ENCODE results near the gene TMEM200C.

DNA sequence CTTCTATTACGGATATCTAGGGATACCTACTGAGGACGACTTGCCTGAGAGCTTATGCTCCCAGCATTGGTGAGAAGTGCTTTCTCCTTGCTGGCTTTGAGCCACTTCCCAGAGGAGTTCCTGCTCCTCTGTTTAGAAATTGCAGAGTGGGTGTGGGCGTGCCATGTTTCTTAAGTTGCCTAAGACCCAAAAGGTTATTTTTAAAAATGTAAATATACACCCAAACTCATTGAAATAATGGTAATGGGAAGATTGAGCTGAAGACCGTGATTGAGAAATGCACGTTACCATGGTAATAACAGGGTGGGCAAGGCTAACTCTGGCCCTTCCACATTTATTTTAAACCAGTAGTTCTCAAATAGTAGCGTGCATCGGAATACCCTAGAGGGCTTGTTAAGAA, 17.2 kb upstream of the TMEM200C start:
- TF ChIP-seq, protein P1, sequence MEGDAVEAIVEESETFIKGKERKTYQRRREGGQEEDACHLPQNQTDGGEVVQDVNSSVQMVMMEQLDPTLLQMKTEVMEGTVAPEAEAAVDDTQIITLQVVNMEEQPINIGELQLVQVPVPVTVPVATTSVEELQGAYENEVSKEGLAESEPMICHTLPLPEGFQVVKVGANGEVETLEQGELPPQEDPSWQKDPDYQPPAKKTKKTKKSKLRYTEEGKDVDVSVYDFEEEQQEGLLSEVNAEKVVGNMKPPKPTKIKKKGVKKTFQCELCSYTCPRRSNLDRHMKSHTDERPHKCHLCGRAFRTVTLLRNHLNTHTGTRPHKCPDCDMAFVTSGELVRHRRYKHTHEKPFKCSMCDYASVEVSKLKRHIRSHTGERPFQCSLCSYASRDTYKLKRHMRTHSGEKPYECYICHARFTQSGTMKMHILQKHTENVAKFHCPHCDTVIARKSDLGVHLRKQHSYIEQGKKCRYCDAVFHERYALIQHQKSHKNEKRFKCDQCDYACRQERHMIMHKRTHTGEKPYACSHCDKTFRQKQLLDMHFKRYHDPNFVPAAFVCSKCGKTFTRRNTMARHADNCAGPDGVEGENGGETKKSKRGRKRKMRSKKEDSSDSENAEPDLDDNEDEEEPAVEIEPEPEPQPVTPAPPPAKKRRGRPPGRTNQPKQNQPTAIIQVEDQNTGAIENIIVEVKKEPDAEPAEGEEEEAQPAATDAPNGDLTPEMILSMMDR (IDR thresholded peaks at IDR 0.05 in 2 of 3, conservative IDR thresholded peaks at IDR 0.05 in 1 of 3; ENCODE audit: control insufficient read depth in 2 of 3, extremely low read depth in 1 of 3, insufficient read depth in 1 of 3, low read depth in 3 of 3, low read length in 3 of 3) = no peak
- TF ChIP-seq TCF12 (IDR thresholded peaks at IDR 0.05; ENCODE audit: low read depth, low read length) = no peak
- TF ChIP-seq BACH1 (IDR thresholded peaks at IDR 0.05; ENCODE audit: borderline replicate concordance) = no peak
- no peak for TF ChIP-seq POLR2A (IDR thresholded peaks at IDR 0.05; ENCODE audit: low read depth, low read length)
- no peak for TF ChIP-seq POLR2AphosphoS5 (IDR thresholded peaks at IDR 0.05; ENCODE audit: low read length)

Measured in GM12878 (cell line).